Activated naive CD4-positive, alpha-beta T cell treated with anti-CD3 and anti-CD28 coated beads, Interleukin-2, amount 10 ng/mL, durations not matched to agents 7 days and 5 days (primary cell): ENCODE data around the gene L3MBTL4.

ENCODE experiments used
- CTCF ChIA-PET: fragments of 350-600 bp; sonication (Branson Sonifier 250); formaldehyde crosslinking; loops from one replicate; lab custom pipeline; 2021; ENCODE audit warnings: antibody characterized with exemption; lab: Charles Lee
- DNase-seq: peaks from one replicate; pipeline ENCODE4 v3.0.0-alpha.2; 2020
- H3K27ac Mint-ChIP-seq: one replicate; pipeline ENCODE4 v1.8.0; 2021; ENCODE audit warnings: mild to moderate bottlenecking, moderate library complexity, mixed read lengths
- H3K27me3 Mint-ChIP-seq: one replicate; pipeline ENCODE4 v1.8.0; 2021; ENCODE audit warnings: mild to moderate bottlenecking, mixed read lengths
- H3K36me3 Mint-ChIP-seq: one replicate; pipeline ENCODE4 v1.8.0; 2021; ENCODE audit warnings: mixed read lengths
- H3K4me1 Mint-ChIP-seq: one replicate; pipeline ENCODE4 v1.8.0; 2021; ENCODE audit warnings: mixed read lengths
- H3K4me3 Mint-ChIP-seq: one replicate; pipeline ENCODE4 v1.8.0; 2021; ENCODE audit warnings: mild to moderate bottlenecking, moderate library complexity, mixed read lengths
- H3K9me3 Mint-ChIP-seq: one replicate; pipeline ENCODE4 v1.8.0; 2021; ENCODE audit warnings: mixed read lengths

L3MBTL4 gene

GRCh38 chr18:5912566-5912965 lies 502.1 kb downstream of the L3MBTL4 start:
- DNase-seq, result no peak

GRCh38 chr18:5909125-5909524 lies 505.6 kb downstream of the L3MBTL4 start:
- Mint-ChIP-seq H3K36me3 (no peaks in the 10 kb centered on the region), H3K4me1 (no peaks in the 10 kb centered on the region), H3K4me3 (no peak overlapping the region), H3K27ac (no peak overlapping the region), H3K27me3 (no peaks in the 10 kb centered on the region), H3K9me3 (no peaks in the 10 kb centered on the region)
- CTCF ChIA-PET, result no interaction called here
- DNase-seq, result no peak

More at GRCh38 chr18:5912566-5912965, 502.1 kb downstream of the L3MBTL4 start:
- Mint-ChIP-seq H3K36me3 (no peaks in the 10 kb centered on the region), H3K4me3 (no peak overlapping the region), H3K9me3 (no peaks in the 10 kb centered on the region), H3K27me3 (no peaks in the 10 kb centered on the region), H3K27ac (no peak overlapping the region), H3K4me1 (no peaks in the 10 kb centered on the region)
- CTCF ChIA-PET, result no interaction called here
